Measurements from ENCODE around the gene PARD3B. TPM values are rescaled to one million over a fixed set of nuclear protein-coding genes. Genes with fewer than 3 reads are reported as not detected.

PARD3B gene
- total and polyA plus RNA-seq, 2 experiments from 2014 or later = 4.3 to 8.5 TPM

DNA sequence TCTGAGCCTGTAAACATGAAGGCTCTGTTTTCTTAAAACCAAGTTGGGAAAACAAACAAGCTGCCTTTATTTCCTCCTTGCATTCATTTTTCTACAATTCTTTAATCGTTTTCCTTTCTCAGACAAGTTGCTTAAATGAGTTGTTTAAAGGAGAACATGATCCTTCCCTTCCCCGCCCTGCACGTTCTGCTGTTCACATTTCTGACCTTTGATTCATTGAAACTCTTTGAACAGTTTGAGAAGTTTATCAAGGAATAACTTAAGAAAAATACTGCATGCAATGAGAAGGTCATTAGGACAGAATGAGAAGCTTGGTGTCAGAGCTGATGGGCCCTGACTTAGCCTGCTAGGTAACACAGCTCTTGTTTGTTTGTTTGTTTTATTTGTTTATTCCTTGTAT is 181.6 kb downstream of the PARD3B start:
- Histone ChIP-seq H3K27me3 (no peaks in the 10 kb centered on the region), H3K27ac (no peak overlapping the region), H3K36me3 (no peaks in the 10 kb centered on the region), H3K4me3 (no peak overlapping the region), H3K9me3 (ENCODE audit: low read depth) (no peaks in the 10 kb centered on the region), H3K4me1 (ENCODE audit: low read depth) (no peaks in the 10 kb centered on the region)
- TF ChIP-seq, protein P1, sequence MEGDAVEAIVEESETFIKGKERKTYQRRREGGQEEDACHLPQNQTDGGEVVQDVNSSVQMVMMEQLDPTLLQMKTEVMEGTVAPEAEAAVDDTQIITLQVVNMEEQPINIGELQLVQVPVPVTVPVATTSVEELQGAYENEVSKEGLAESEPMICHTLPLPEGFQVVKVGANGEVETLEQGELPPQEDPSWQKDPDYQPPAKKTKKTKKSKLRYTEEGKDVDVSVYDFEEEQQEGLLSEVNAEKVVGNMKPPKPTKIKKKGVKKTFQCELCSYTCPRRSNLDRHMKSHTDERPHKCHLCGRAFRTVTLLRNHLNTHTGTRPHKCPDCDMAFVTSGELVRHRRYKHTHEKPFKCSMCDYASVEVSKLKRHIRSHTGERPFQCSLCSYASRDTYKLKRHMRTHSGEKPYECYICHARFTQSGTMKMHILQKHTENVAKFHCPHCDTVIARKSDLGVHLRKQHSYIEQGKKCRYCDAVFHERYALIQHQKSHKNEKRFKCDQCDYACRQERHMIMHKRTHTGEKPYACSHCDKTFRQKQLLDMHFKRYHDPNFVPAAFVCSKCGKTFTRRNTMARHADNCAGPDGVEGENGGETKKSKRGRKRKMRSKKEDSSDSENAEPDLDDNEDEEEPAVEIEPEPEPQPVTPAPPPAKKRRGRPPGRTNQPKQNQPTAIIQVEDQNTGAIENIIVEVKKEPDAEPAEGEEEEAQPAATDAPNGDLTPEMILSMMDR (IDR thresholded peaks at IDR 0.05; ENCODE audit: low read depth, low read length) = no peak
- DNase-seq (ENCODE audit: low read depth in 1 of 2, low spot score in 1 of 2) = no peak

GRCh38 chr2:204727368-204727767 is 182.1 kb downstream of the PARD3B start:
- Histone ChIP-seq H3K27me3 (no peaks in the 10 kb centered on the region), H3K36me3 (no peaks in the 10 kb centered on the region), H3K9me3 (ENCODE audit: low read depth) (no peaks in the 10 kb centered on the region), H3K4me3 (no peak overlapping the region), H3K27ac (no peak overlapping the region), H3K4me1 (ENCODE audit: low read depth) (no peaks in the 10 kb centered on the region)
- no peak for DNase-seq (ENCODE audit: low read depth in 1 of 2, low spot score in 1 of 2)
- TF ChIP-seq, protein P1 (IDR thresholded peaks at IDR 0.05; ENCODE audit: low read depth, low read length) = no peak

DNA sequence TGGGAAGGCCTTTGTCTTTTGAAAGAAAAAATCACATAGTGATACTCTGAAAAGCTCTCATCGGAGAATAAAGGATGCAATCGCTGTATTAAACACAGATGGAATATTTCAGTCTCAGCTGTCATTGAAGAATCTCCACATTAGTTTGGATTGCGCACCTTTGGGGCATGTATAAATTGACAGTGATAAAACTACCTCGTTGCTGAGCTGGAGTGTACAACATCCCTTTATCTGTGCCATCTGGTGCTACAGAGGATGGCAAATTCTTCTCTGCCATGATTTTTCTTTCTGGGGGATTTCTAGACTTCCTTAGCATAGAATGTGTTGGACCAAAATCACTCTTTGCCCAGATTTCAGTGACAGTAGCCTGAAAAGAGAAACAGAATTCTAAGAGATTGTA is 185.3 kb downstream of the PARD3B start:
- no peaks in the 10 kb centered on the region for H3K27me3 ChIP-seq
- H3K4me3 ChIP-seq = no peak overlapping the region
- no peak for DNase-seq (ENCODE audit: low read depth in 1 of 2, low spot score in 1 of 2)
- no peaks in the 10 kb centered on the region for H3K9me3 ChIP-seq (ENCODE audit: low read depth)
- H3K36me3 ChIP-seq = no peaks in the 10 kb centered on the region
- H3K4me1 ChIP-seq (ENCODE audit: low read depth) = no peaks in the 10 kb centered on the region
- no peak overlapping the region for H3K27ac ChIP-seq
- TF ChIP-seq, protein P1 (IDR thresholded peaks at IDR 0.05; ENCODE audit: low read depth, low read length) = no peak

- Histone ChIP-seq H3K4me3 (no peak overlapping the region), H3K36me3 (no peaks in the 10 kb centered on the region), H3K27ac (no peak overlapping the region), H3K27me3 (no peaks in the 10 kb centered on the region), H3K9me3 (ENCODE audit: low read depth) (no peaks in the 10 kb centered on the region), H3K4me1 (ENCODE audit: low read depth) (no peaks in the 10 kb centered on the region)
- DNase-seq (ENCODE audit: low read depth in 1 of 2, low spot score in 1 of 2) = peak in 1 of 2 donors; percentile 91
- TF ChIP-seq, protein P1 (IDR thresholded peaks at IDR 0.05; ENCODE audit: low read depth, low read length) = no peak
Observed at GRCh38 chr2:204732019-204732418, 186.7 kb downstream of the PARD3B start.

DNA sequence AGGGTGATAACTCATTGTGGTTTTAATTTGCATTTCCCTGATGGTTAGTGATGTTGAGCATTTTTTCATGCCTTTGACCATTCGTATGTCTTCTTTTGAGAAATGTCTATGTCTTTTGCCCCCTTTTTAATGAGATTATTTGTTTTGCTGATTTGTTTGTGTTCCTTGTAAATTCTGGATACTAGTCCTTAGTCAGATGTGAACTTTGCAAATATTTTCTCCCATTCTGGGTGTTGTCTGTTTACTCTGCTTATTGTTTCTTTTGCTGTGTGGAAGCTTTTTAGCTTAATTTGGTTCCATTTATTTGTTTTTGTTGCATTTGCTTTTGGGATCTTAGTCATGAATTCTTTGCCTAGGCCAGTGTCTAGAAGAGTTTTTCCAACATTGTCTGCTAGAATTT is 192.0 kb downstream of the PARD3B start:
- H3K4me1 ChIP-seq (ENCODE audit: low read depth) = no peaks in the 10 kb centered on the region
- no peaks in the 10 kb centered on the region for H3K27me3 ChIP-seq
- H3K36me3 ChIP-seq = no peaks in the 10 kb centered on the region
- no peak overlapping the region for H3K27ac ChIP-seq
- DNase-seq (ENCODE audit: low read depth in 1 of 2, low spot score in 1 of 2) = no peak
- no peak overlapping the region for H3K4me3 ChIP-seq
- TF ChIP-seq, protein P1 (IDR thresholded peaks at IDR 0.05; ENCODE audit: low read depth, low read length) = no peak
- H3K9me3 ChIP-seq (ENCODE audit: low read depth) = no peaks in the 10 kb centered on the region

DNA sequence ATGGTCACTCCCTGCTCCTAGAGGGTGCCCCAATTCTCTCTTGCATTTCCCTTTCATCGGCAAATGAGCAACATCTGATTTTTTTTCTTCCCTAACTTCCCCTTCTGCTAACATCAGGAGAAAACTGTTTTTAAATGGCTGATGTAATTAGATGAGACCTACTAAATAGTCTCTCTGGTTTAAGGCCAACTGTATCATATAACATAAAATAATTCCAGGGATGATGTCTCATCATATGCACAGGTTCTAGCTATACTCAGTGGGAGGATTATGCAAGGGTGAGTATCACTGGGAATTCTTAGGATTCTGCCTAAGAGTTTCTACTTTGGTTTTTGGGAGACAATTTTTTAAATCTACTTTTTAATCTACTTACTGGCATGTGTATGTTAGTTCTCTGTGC is 193.4 kb downstream of the PARD3B start:
- TF ChIP-seq, protein P1 (IDR thresholded peaks at IDR 0.05; ENCODE audit: low read depth, low read length) = no peak
- no peak for DNase-seq (ENCODE audit: low read depth in 1 of 2, low spot score in 1 of 2)

More for the DNA sequence above, 193.4 kb downstream of the PARD3B start:
- Histone ChIP-seq H3K27ac (no peak overlapping the region), H3K27me3 (no peaks in the 10 kb centered on the region), H3K4me1 (ENCODE audit: low read depth) (no peaks in the 10 kb centered on the region), H3K9me3 (ENCODE audit: low read depth) (no peaks in the 10 kb centered on the region), H3K36me3 (no peaks in the 10 kb centered on the region), H3K4me3 (no peak overlapping the region)
